HG02884 (cell line): ENCODE results near the gene RHOXF1.
"Not testable (repeated sequence)": the region's sequence is repeated elsewhere in the genome, so short reads cannot be mapped to it uniquely, and the experiment has no call there.

ENCODE experiments used
- ATAC-seq: cut with Tn5 transposase; IDR thresholded peaks from one replicate; pipeline ENCODE4 v1.9.1; 2021; ENCODE audit warnings: mild to moderate bottlenecking, moderate library complexity; ENCODE audit not compliant: unreplicated experiment

RHOXF1 gene, protein sequence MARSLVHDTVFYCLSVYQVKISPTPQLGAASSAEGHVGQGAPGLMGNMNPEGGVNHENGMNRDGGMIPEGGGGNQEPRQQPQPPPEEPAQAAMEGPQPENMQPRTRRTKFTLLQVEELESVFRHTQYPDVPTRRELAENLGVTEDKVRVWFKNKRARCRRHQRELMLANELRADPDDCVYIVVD

DNA sequence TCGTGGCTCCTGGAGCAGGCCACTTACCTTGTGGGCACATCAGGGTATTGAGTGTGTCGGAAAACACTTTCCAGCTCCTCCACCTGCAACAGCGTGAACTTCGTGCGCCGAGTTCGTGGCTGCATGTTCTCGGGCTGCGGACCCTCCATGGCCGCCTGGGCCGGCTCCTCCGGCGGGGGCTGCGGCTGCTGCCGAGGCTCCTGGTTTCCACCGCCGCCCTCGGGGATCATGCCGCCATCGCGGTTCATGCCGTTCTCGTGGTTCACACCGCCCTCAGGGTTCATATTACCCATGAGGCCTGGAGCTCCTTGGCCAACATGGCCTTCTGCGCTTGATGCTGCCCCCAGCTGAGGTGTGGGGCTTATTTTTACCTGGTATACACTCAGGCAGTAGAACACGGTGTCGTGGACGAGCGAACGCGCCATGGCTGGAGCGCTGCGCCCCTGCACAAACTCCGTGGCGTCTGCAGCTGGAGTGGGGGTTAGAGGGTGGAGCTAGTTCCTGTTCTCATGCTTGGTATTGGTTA lies at the start of gene RHOXF1:
Gene RHOXF1, minus strand, starts transcription at position 476 of the 526 bp plus-strand sequence. Its CDS starts 51 bp downstream, at position 425.
- no peak for ATAC-seq

DNA sequence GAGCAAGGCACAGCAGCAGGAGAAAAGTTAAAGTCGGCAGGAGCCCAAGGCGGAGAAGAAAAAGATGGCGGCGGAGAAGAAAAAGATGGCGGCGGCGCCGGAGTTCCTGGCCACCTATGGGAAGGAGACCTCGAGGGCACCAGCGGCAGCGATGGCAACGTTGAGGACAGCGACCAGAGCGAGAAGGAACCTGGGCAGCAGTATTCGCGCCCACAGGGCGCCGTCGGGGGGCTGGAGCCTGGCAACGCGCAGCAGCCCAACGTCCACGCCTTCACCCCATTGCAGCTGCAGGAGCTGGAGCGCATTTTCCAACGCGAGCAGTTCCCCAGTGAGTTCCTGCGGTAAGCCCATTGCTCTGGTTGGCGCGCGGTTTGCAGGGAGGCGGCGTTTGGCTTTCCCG lies 43.4 kb upstream of the RHOXF1 start:
- ATAC-seq: not testable (repeated sequence)

DNA sequence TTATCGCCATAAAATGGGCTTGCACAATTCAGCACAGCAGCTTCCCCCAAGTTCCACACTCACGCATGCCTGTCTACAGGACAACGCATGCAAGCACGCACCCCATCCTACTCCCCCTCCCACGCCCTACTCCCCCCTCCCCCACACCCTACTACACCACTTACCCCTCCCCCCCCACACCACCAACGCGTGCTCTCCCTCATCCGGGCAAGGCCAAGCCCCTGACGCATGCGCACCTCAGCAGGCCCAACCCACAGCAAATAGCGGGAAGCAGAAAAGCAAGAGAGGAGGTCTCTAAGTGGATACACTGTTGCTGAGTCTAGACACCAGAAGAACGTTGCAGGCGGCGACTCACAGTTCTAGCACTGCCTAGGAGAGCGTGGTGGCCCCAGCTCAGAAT lies 42.6 kb upstream of the RHOXF1 start, which contains the start of gene RHOXF2:
Gene RHOXF2, plus strand, starts transcription at position 301 of the 400 bp plus-strand sequence. CDS start 138 bp downstream, outside the sequence.
- not testable (repeated sequence) for ATAC-seq

DNA sequence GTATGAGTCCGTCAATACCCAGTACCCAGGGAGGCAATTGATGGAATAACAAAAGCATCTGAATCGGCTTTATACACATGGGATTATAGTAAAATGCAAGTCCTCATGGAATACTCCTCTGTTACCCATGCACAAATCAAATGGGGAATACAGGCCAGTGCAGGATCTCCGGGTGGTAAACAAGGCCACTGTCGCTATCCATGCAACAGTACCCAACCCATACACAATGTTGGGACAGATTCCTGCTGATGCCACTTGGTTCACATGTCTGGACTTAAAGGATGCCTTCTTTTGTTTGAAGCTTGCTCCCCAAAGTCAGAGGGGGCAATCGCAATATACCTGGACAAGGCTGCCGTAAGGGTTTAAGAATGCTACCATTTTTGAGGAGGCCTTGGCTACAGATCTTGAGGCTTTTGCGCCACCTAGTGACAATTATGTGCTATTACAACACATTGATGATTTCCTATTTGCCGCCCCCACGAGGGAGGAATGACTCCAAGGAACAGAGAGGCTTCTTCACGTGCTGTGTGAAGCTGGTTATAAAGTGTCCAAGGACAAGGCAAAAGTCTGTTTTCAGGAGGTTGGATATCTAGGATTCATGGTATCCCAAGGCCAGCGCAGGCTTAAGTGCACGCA lies 34.5 kb upstream of the RHOXF1 start:
- ATAC-seq: not testable (repeated sequence)

DNA sequence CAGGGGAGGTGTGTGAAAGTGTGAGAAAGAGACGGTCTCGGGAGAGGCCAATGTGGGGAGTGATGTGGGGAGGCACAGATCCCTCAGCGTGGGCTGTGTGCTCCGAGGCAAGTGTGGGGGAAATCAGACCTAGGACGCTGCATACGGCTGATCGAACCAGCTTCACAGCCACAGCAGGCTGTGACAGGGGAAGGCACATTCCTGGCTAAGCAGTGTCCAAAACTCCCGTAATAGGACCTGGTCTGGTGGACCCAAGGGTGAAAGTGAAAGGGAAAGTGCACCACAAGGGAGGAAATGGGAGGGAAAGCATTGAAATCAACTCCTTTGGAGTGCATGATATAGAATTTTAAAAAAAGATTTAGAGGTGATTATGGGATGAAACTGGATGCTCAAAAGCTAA lies 31.8 kb upstream of the RHOXF1 start:
- ATAC-seq: no peak

DNA sequence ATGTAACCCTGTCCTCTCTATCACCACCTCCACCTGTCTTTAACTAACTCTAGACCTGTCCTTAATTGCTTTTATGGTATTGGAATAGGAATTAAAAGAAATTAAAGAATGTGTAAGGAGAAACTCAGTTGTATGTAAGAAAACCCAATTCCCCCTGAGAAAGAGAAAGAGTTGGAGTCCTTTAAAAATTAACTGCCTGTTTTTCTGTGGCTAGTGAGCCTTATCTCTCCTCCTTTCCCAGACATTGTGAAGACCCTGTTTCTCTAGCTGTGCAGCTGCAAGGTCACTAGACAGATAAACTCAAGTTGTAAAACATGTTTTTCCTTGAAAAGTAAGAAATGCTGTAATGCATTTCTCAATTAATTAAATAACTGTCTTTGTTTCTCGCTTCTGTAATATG lies 30.6 kb upstream of the RHOXF1 start:
- not testable (repeated sequence) for ATAC-seq

DNA sequence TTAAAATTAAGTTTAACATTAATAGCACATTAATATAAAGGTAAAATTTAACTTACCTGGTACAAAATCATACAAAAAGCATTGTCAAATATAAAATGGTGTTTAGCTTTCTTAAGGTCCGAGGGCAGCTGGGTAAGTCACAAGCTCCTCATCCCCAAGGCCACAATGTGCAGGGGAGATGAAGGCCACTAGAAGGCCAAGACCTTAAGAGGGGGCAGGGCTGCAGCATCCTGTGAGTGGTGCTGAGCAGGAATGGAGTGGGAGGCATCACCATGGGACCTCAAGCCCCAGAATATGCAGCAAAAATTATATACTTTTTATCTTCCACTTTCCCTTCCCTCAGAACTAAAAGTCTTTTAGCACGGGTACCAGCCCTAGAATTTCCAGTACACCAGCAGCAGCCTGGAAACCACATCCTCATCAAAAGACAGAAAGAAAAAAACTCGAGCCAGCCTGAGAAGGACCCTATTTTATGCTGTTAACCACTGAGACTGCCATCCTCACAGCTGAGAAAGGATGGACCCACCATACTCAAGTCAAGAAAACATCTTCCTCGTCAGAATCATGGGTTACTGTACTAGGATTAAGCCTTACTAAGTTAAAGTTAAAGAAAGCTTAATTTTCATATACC lies 29.7 kb upstream of the RHOXF1 start:
- no peak for ATAC-seq

DNA sequence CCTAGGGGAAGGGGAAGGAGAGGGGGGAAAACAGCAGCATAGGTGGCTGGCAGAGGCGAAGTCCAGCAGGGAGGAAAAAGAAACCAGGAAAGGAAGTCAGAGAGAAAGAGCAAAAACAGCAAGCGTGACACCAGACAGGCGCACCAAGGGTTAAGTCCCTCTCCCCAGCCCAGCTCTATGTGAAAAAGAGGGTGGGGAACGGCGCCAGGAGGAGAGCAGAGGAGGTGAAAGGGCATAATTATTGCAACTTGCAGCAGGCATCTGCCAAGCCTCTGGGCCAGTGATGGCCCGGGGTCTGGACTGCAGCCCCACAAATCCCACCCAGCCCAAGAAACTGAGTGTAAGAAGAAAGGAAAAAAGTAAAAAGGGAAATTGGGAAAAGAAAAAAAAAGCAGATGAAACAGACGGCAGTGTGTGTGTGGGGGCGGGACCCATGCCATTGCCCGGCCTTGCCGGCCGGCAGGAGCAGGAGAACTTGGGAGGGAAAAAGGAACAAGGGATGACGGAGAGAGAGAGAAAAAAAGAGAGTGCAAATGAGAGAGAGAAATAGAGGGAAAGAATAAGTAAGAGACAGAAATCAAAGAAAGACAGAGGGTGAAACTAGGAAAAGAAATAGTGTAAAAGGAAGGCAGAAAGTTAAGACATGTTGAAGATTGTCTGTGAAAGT lies 28.6 kb upstream of the RHOXF1 start:
- no peak for ATAC-seq

DNA sequence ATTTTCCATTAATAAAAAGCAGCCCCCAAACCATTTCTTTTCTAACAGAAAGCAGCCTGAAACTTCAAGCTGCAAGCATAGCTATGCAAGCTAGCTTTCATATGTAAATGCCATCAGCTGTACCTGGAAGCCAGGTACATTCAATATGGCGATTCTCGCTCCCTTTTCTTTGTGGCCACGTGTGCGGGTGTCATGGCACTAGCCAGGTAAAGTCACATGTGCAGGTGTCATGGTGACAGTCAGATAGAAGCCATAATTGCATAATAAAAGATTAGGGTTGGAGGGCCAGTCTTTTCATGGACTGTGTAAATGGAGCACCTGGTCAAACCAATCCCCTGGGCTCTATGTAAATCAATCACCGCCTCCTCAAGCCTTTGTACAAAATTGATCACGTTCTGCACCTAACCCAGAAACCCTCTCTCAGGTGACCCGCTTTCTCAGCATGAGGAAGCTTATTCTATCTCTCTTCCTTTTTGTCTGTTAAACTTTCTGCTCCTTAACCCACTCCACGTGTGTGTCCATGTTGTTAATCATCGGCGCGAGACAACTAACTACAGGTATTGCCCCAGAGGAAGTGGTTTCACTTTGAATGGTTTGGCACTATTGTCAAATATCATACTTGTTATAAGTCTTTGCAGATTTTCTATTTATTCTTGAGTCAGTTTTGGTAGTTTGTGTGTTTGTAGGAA lies 24.7 kb upstream of the RHOXF1 start:
- ATAC-seq: no peak

DNA sequence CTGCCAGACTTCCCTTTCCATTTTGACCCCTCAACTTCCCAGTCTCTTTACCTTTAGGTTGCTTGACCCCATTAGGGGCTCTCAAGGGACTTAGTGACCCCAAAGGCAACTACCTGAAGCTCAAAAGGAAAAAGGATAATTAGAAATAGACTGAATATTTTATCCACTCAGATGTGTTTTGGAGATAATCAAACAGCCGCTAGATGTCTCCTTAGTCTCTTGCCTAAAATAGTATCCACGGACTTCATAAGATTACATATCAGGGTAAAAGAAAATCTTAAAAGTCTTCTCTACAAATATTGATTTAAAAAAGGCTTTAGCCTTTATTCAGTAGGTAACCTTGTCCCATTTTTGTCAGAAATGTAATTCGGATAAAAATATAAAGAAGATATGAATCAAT lies 21.7 kb upstream of the RHOXF1 start:
- no peak for ATAC-seq

DNA sequence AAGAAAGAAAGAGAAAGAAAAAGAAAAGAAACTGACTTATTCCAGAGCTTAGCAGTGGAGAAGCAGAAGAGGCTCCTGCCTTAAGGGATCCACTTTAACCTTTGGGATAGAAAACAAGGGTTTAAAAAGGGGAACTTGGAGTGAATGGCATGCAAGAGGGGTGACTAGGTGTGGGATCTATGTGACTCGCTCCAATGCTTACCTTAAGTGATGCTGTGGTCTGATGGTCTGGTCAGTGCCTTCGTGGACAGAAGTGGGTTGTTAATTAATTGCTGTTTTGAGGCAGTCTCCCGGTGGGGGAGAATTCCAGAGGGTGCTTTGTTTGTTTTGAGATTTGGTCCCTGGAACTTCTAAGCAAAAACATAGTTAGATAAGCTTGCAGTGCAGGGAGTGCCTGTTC lies 21.1 kb upstream of the RHOXF1 start:
- no peak for ATAC-seq

DNA sequence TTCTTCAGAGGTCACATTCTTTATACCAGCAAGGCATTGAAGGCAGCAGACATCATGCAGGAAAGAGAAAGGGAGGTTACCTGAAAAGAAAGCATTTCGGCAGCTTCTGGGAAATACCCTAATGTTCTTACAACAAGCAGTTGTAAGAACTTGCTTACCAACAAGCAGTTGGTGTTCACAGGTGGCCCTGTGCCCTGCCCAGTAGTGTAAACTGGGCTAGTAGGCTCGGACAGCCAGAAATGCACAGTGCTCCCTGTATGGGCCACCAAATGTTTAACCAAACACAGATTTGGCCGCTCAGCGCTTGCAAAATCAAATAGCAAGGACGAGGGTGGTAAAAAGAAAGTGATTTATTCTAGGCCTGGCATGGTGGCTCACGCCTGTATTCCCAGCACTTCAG lies 20.4 kb upstream of the RHOXF1 start:
- no peak for ATAC-seq

DNA sequence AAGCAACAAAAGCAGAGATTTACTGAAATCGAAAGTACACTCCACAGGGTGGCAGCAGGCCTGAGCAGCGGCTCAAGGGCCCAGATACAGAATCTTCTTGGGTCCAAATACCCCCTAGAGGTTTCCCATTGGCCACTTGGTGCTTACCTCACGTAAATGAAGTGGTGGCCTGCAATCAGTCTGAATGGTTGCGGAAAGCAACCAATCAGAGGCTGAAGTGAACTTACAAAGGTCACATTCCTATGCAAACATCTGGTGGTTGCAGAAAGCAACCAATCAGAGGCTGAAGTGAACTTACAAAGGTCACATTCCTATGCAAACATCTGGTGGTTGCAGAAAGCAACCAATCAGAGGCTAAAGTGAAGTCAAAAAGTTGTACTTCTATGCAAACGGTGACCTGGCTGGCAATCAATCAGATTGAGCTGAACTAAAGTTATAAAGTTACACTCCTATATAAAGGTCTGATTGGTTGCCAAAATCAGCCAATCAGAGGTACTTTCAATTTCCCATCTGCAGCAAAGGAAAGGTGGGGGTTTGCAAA lies 12.7 kb upstream of the RHOXF1 start:
- not testable (repeated sequence) for ATAC-seq

DNA sequence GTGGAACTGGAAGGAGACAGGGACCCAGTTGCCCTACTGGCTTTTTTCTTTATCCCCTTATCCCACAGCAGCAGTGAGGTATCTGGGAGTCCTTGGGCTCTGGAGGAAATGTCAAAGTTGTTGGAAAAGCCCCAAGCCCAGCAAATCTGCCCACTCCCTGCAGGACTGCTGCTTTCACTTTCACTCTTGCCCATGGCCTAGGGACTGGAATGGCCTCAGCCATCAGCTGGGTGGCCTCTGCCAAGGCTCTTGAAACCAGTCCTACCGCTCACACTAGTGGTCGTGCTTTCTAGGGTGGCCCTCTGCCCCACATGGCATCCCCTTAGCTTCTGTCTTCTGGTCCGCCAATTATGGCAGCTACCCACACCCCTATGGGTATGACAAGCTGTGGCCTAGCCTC lies 9.7 kb upstream of the RHOXF1 start:
- no peak for ATAC-seq

DNA sequence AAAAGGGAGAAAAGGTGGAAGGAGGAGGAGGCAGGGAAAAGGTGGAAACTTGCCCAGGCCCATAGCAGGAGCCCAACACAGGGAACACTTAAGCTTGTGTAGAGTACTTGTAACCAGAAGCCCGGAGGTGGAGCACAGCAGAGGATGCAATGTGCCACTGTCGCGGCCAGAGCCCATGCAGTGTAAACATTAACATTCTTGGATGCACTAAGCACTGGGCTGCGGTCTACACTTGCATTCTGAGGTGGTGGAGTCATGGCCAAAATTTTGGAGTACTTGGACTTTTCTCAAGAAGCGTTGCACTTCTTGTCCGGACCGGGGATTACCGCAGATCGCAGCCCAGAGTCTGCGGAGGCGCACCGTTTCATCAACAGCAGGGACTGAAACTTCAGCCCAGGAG lies 4.5 kb upstream of the RHOXF1 start:
- ATAC-seq: no peak

DNA sequence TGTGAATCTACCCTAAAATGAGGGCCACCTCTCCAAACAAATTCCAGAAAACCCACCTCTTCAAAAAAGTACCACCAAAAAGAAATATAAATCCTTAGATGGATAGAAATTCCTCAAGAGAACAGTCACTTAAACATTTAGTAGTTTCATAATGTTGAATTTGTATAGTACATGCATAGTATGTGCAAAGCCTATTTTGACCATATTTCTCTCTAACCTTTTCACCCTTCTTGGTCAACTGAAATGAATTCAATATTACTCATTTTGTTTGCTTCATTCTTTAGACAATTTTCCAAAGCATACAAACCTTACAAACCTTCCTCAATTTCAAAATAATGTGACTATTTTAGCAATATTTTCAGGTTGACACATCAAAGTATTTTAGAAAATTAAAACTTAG lies 4.1 kb downstream of the RHOXF1 start:
- ATAC-seq: no peak

DNA sequence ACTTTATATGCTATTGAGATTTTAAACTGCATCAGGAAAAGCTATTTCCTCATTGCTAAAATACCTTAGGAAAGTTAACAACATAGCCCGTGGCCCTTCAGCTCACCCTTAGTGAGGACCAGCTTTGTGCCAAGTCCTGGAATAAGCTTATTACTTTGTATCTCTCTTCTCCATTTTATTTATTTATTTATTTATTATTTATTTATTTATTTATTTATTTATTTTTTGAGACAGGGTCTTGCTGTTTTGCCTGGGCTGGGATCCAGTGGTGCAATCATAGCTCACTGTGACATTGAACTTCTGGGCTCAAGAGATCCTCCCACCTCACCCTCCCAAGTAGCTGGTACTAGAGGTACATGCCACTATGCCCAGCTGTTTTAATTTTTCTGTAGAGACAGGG lies 6.3 kb downstream of the RHOXF1 start:
- no peak for ATAC-seq

DNA sequence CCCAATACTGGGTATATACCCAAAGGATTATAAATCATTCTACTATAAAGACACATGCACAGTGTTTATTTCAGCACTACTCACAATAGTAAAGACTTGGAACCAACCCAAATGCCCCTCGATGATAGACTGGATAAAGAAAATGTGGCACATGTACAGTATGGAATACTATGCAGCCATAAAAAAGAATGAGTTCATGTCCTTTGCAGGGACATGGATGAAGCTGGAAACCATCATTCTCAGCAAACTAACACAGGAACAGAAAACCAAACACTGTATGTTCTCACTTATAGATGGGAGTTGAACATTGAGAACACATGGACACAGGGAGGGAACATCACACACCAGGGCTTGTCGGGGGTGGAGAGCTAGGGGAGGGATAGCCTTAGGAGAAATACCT lies 11.0 kb downstream of the RHOXF1 start:
- not testable (repeated sequence) for ATAC-seq

DNA sequence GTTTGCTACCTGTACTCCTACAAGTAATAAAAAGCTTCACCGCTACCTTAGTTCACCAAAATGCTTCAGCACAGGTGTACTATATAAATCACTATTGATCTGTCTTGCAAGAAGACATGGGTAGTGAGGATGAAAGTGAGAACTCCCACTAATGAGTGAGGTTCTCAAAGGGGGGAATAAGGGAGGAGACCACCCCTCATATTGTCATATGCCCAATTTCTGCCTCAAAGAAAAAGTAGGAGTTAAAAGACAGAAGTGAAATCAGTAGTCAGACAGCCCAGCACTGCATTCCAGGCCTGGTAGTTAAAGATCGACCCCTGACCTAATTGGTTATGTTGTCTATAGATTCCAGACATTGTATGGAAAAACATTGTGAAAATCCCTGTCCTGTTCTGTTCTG lies 14.7 kb downstream of the RHOXF1 start:
- ATAC-seq: not testable (repeated sequence)

DNA sequence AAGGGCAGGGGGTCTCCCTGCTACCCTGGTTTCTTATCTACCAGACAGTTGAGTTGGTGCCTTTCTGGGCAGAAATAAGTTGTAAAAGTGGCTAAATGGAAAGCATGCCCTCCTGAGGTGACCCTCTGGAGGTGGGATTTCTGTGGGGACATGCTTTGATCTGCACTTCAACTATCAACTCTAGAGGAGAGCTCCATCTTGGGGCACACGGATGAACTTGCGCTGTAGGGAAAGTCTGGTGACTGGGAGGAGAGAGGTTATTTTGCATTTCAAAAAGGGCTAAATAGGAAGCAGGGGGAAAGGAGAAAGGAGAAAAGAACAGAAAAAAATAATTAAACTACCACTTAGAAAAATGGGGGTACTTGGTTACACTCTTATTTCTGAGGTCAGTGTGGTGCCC lies 25.5 kb downstream of the RHOXF1 start:
- no peak for ATAC-seq
